Measurements from ENCODE around the gene SCYGR7.
"Not testable (repeated sequence)": the region's sequence is repeated elsewhere in the genome, so short reads cannot be mapped to it uniquely, and the experiment has no call there.

The SCYGR7 gene

DNA sequence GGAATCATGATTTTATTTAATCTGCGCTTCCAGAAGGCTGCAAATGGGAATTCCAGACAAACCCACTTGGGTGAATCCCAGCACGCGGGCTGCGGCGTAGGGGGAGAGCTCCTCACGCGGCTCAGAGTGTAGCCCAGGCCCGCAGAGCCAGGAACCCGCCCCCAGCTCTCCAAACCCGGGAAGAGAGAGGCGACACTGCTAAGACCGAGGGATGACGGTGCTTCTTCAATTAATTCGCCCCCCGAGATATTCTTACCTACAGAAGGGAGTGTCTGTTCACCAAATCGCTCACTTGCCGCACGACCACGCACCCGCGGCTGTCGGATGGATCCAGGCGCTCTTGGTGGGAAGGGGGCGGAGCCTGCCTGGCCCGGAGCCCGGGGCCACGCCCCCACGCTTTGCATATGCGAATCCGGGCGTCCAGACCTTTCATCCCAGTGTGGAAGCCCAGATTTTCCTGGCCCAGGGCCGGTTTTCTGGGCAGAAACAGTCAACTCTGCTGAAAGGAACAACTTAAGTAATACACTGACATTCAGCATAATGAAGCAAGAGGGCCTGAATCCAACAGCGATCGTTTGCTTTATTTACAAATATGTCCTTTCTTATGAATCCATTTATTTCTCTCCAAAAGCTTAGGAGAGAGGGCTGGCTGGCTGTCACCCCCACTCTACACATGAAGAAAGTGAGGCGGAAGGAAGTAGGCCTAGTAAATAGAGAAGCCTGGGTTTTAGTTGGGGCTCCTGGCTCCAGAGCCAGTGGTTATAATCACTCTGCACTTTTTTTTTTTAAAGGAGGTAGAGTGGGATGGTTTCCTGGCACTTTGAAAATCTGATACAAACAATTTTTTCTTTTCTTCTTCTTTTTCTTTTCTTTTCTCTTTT, 10.2 kb upstream of the SCYGR7 start, which contains the start of gene SLC19A3:
Gene SLC19A3 (minus strand): TSS at position 342 of the 881 bp plus-strand sequence. CDS start 15,710 bp downstream, outside the sequence.
- Histone ChIP-seq H3K27me3 (ENCODE audit: control insufficient read depth in 1 of 2, insufficient read depth in 2 of 2, low read length in 2 of 2) (no peaks in the 10 kb centered on the region), H3K36me3 (ENCODE audit: insufficient read depth, low read length) (no peaks in the 10 kb centered on the region), H3K27ac (ENCODE audit: low read depth, low read length) (peak within 1 kb of the TSS; percentile 55), H3K9ac (ENCODE audit: low read length) (no peak within 1 kb of the TSS), H3K9me3 (ENCODE audit: low read length) (no peaks in the 10 kb centered on the region), H3K4me1 (ENCODE audit: insufficient read depth, low read length) (no peaks in the 10 kb centered on the region), H3K4me3 (ENCODE audit: low read depth in 1 of 2, low read length in 2 of 2) (peak within 1 kb of the TSS; percentile 24 to 51)

DNA sequence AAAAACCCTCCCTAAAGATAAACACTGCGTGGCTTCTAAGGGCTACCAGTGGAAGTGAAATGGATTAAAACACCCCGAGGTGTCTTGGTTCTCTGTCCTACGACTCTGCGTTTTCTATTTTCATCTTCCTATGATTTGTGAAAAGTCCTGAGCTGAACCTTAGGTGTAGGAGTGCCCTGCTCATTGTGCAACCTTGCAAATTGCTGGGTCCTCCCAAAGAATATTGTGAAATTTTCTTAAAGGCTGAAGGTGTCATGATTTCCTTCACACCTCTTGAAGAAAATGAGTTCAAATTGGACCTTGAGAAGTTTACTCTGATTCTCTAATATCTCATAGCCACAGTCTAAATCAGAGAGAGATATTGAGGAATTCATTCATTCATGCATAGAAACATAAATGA, 8.5 kb upstream of the SCYGR7 start:
- Histone ChIP-seq H3K9ac (ENCODE audit: low read length) (no peak overlapping the region), H3K27ac (ENCODE audit: low read depth, low read length) (no peak overlapping the region), H3K27me3 (ENCODE audit: control insufficient read depth in 1 of 2, insufficient read depth in 2 of 2, low read length in 2 of 2) (no peaks in the 10 kb centered on the region), H3K4me3 (ENCODE audit: low read depth in 1 of 2, low read length in 2 of 2) (no peak overlapping the region), H3K9me3 (ENCODE audit: low read length) (no peaks in the 10 kb centered on the region), H3K36me3 (ENCODE audit: insufficient read depth, low read length) (no peaks in the 10 kb centered on the region), H3K4me1 (ENCODE audit: insufficient read depth, low read length) (no peaks in the 10 kb centered on the region)

DNA sequence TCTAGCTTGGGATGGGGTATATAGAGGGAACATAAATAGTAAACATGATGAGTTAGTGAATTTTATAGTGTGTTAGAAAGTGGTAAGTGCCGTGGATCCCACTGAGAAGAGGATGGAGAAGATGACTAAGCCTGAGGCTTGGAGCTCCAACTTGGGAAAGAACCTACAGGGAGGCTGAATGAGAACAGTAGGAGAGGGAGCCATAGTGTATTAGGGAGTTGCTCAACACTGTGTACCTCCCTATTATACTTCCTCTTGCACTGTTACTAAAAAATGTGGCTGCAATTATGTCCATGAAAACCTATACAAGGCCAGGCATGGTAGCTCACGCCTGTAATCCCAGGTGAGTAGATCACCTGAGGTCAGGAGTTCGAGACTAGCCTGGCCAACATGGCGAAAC, 7.5 kb upstream of the SCYGR7 start:
- Histone ChIP-seq H3K36me3 (ENCODE audit: insufficient read depth, low read length) (no peaks in the 10 kb centered on the region), H3K9me3 (ENCODE audit: low read length) (no peaks in the 10 kb centered on the region), H3K9ac (ENCODE audit: low read length) (no peak overlapping the region), H3K4me1 (ENCODE audit: insufficient read depth, low read length) (no peaks in the 10 kb centered on the region), H3K27me3 (ENCODE audit: control insufficient read depth in 1 of 2, insufficient read depth in 2 of 2, low read length in 2 of 2) (no peaks in the 10 kb centered on the region), H3K27ac (ENCODE audit: low read depth, low read length) (no peak overlapping the region), H3K4me3 (ENCODE audit: low read depth in 1 of 2, low read length in 2 of 2) (no peak overlapping the region)

DNA sequence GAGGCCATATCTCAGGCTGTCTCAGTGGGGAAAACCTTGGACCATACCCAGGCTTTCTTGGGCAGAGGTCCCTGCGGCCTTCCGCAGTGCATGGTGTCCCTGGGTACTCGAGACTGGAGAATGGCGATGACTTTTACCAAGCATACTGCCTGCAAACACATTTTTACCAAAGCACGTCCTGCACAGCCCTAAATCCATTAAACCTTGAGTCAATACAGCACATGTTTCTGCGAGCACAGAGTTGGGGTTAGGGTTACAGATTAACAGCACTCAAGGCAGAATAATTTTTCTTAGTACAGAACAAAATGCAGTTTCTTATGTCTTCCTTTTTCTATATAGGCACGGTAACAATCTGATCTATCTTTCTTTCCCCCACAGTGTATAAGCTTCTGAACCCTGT, 5.3 kb upstream of the SCYGR7 start:
- not testable (repeated sequence) for H3K27ac ChIP-seq (ENCODE audit: low read depth, low read length); H3K27me3 ChIP-seq (ENCODE audit: control insufficient read depth in 1 of 2, insufficient read depth in 2 of 2, low read length in 2 of 2); H3K9ac ChIP-seq (ENCODE audit: low read length); H3K36me3 ChIP-seq (ENCODE audit: insufficient read depth, low read length); H3K9me3 ChIP-seq (ENCODE audit: low read length); H3K4me1 ChIP-seq (ENCODE audit: insufficient read depth, low read length); H3K4me3 ChIP-seq (ENCODE audit: low read depth in 1 of 2, low read length in 2 of 2)

DNA sequence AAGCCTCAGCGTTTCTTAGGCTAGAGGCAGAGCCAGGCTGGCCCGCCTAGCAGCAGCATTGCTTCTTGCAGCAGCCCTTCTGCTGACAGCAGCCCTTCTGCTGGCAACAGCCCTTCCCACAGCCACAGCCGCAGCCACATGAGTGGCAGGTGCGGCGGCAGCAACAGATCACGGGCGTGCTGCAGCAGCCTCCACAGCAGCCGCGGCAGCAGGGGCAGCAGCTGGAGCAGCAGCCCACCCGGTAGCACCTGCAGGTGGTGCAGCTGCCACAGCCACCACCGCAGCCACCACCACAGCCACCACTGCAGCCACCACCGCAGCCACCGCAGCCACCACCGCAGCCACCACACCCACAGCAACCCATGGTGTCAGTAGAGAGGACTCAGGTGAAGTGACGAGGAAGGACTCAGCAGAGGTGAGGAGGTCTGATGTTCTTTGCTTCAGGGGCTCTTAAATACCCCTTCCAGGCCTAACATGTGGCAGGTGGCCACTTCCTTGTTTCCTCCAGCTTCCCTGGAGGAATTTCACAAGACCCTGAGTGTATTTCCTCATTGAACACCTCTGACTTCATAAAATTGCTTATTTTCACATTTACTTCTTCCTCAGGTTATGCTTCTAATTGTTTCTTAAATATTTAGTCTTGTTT, 3.6 kb upstream of the SCYGR7 start, which contains the start of gene SCYGR6:
Gene SCYGR6 (minus strand): TSS at position 364 of the 646 bp plus-strand sequence. CDS start 0 bp downstream, at position 364.
- no peak within 1 kb of the TSS for H3K27ac ChIP-seq (ENCODE audit: low read depth, low read length)

DNA sequence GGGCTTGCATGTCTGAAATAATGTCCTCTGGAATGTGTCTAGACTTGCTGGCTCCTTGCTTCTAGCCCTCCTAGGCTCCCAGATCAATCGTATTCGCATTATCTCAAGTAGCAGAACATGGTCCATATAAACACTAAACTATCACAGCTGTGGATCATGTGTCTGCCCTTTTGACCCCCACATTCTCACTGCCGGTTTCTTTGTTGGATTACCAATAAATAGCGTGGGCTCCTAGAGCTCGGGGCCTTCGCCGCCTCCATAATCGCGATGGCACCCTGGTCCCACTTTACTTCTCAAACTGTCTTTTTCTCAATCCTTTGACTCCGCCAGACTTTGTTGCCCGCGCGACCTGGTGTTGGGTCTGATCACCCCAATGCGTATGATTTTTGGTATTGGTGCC, 11.2 kb downstream of the SCYGR7 start:
- H3K9me3 ChIP-seq (ENCODE audit: low read length): no peaks in the 10 kb centered on the region
- H3K27ac ChIP-seq (ENCODE audit: low read depth, low read length): no peak overlapping the region
- H3K4me1 ChIP-seq (ENCODE audit: insufficient read depth, low read length): no peaks in the 10 kb centered on the region
- H3K36me3 ChIP-seq (ENCODE audit: insufficient read depth, low read length): no peaks in the 10 kb centered on the region
- no peak overlapping the region for H3K4me3 ChIP-seq (ENCODE audit: low read depth in 1 of 2, low read length in 2 of 2)
- H3K9ac ChIP-seq (ENCODE audit: low read length): no peak overlapping the region
- H3K27me3 ChIP-seq (ENCODE audit: control insufficient read depth in 1 of 2, insufficient read depth in 2 of 2, low read length in 2 of 2): no peaks in the 10 kb centered on the region

More for the DNA sequence above, 3.6 kb upstream of the SCYGR7 start, which contains the start of gene SCYGR6:
- Histone ChIP-seq H3K4me1 (ENCODE audit: insufficient read depth, low read length) (no peaks in the 10 kb centered on the region), H3K4me3 (ENCODE audit: low read depth in 1 of 2, low read length in 2 of 2) (no peak within 1 kb of the TSS), H3K36me3 (ENCODE audit: insufficient read depth, low read length) (no peaks in the 10 kb centered on the region), H3K9me3 (ENCODE audit: low read length) (no peaks in the 10 kb centered on the region), H3K27me3 (ENCODE audit: control insufficient read depth in 1 of 2, insufficient read depth in 2 of 2, low read length in 2 of 2) (no peaks in the 10 kb centered on the region), H3K9ac (ENCODE audit: low read length) (no peak within 1 kb of the TSS)

DNA sequence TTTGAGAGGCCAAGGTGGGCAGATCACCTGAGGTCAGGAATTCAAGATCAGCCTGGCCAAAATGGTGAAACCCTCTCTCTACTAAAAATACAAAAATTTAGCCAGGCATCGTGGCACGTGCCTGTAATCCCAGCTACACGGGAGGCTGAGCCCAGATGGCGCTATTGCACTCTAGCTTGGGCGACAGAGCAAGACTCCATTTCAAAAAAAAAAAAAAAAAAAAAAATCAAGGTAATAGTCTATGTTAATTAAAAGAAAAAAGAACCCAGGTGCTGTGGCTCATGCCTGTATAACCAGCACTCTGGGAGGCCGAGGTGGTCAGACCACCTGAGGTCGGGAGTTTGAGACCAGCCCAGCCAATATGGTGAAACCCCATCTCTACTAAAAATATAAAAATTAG, 12.6 kb downstream of the SCYGR7 start:
- H3K27ac ChIP-seq (ENCODE audit: low read depth, low read length); H3K9me3 ChIP-seq (ENCODE audit: low read length); H3K27me3 ChIP-seq (ENCODE audit: control insufficient read depth in 1 of 2, insufficient read depth in 2 of 2, low read length in 2 of 2); H3K9ac ChIP-seq (ENCODE audit: low read length); H3K36me3 ChIP-seq (ENCODE audit: insufficient read depth, low read length); H3K4me3 ChIP-seq (ENCODE audit: low read depth in 1 of 2, low read length in 2 of 2); H3K4me1 ChIP-seq (ENCODE audit: insufficient read depth, low read length): not testable (repeated sequence)

DNA sequence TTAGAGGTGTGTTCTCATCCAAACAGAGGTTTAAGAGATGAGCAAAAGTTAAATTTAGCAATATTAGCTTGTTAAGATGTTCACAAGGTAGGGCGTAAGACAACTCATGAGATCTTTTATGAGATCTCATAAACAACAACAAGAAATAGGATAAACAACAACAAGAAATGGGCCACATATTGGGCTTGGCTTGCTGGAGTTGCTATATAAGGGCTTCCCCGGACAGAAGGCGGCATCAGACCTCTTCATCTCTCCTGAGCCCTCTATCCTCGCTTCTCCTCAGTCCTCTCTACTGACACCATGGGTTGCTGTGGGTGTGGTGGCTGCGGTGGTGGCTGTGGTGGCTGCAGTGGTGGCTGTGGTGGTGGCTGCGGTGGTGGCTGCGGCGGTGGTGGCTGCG, 17.5 kb downstream of the SCYGR7 start, which contains the start of gene SCYGR8:
Gene SCYGR8 (plus strand): TSS at position 301 of the 400 bp plus-strand sequence. CDS start 0 bp downstream, at position 301.
- Histone ChIP-seq H3K4me3 (ENCODE audit: low read depth in 1 of 2, low read length in 2 of 2) (no peak within 1 kb of the TSS), H3K27ac (ENCODE audit: low read depth, low read length) (no peak within 1 kb of the TSS), H3K27me3 (ENCODE audit: control insufficient read depth in 1 of 2, insufficient read depth in 2 of 2, low read length in 2 of 2) (no peaks in the 10 kb centered on the region), H3K36me3 (ENCODE audit: insufficient read depth, low read length) (no peaks in the 10 kb centered on the region), H3K4me1 (ENCODE audit: insufficient read depth, low read length) (no peaks in the 10 kb centered on the region), H3K9me3 (ENCODE audit: low read length) (no peaks in the 10 kb centered on the region), H3K9ac (ENCODE audit: low read length) (no peak within 1 kb of the TSS)

DNA sequence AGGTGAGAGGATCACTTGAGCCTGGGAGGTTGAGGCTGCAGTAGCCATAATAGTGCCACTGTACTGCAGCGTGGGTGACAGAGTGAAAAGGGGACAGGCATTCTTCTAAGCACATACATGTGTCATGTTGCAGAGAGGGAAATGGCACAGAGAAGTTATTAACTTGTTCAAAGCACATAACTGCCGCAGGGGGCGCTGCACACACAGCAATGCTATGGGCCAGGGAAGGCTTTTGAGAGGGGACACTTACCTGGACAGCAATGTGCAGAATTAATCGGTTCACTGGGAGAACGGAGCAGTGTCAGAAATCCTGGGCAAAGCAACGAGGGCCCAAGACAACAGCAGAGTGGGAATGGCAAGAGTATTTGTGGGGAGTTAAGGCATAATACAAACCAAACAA, 19.9 kb downstream of the SCYGR7 start:
- H3K4me3 ChIP-seq (ENCODE audit: low read depth in 1 of 2, low read length in 2 of 2): no peak overlapping the region
- H3K9me3 ChIP-seq (ENCODE audit: low read length): no peaks in the 10 kb centered on the region
- no peak overlapping the region for H3K27ac ChIP-seq (ENCODE audit: low read depth, low read length)
- no peaks in the 10 kb centered on the region for H3K27me3 ChIP-seq (ENCODE audit: control insufficient read depth in 1 of 2, insufficient read depth in 2 of 2, low read length in 2 of 2)
- no peak overlapping the region for H3K9ac ChIP-seq (ENCODE audit: low read length)
- H3K4me1 ChIP-seq (ENCODE audit: insufficient read depth, low read length): no peaks in the 10 kb centered on the region
- no peaks in the 10 kb centered on the region for H3K36me3 ChIP-seq (ENCODE audit: insufficient read depth, low read length)

DNA sequence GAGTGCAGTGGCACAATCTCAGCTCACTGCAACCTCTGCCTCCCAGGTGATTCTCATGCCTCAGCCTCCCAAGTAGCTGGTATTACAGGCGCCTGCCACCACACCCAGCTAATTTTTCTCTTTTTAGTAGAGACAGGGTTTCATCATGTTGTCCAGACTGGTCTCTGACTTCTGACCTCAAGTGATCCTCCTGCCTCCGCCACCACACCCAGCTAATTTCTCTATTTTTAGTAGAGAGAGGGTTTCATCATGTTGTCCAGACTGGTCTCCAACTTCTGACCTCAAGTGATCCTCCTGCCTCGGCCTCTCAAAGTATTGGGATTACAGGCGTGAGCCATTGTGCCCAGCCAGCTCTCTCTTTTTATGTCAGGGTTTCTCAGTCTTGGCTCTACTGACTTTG, 28.1 kb downstream of the SCYGR7 start:
- H3K36me3 ChIP-seq (ENCODE audit: insufficient read depth, low read length); H3K9me3 ChIP-seq (ENCODE audit: low read length); H3K27ac ChIP-seq (ENCODE audit: low read depth, low read length); H3K9ac ChIP-seq (ENCODE audit: low read length); H3K4me3 ChIP-seq (ENCODE audit: low read depth in 1 of 2, low read length in 2 of 2); H3K27me3 ChIP-seq (ENCODE audit: control insufficient read depth in 1 of 2, insufficient read depth in 2 of 2, low read length in 2 of 2); H3K4me1 ChIP-seq (ENCODE audit: insufficient read depth, low read length): not testable (repeated sequence)

DNA sequence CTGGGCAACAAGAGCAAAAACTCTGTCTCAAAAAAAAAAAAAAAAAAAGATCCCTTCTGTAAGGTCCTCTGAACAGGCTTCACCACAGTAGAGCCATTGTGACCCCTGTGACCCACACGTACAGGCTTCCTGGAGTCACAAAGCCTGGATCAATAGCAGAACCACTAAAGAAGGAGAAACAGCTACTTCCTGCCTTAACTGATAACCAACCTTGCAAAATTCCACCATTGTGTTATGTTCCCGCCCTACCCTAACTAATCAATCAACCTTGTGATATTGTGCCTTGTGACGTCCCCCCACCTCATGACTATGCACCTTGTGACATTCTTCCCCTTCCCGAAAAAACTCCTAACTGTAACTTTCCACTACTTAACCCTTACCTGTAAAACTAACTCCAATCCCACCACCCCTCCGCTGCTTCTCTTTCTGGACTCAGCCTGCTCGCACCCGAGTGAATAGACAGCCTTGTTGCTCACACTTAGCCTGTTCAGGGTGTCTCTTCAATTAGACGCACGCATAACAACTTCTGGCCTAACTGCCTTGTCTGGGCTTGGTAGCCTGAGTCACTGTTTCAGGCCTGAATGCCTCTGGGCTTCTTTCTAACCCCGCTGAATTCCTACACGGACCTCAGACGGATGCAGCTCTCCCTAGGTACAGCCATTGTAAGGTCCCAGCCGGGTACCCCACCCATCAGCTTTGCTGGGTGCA, 31.4 kb downstream of the SCYGR7 start:
- Histone ChIP-seq H3K9ac (ENCODE audit: low read length) (no peak overlapping the region), H3K36me3 (ENCODE audit: insufficient read depth, low read length) (no peaks in the 10 kb centered on the region), H3K27me3 (ENCODE audit: control insufficient read depth in 1 of 2, insufficient read depth in 2 of 2, low read length in 2 of 2) (no peaks in the 10 kb centered on the region), H3K4me1 (ENCODE audit: insufficient read depth, low read length) (no peaks in the 10 kb centered on the region), H3K4me3 (ENCODE audit: low read depth in 1 of 2, low read length in 2 of 2) (no peak overlapping the region), H3K27ac (ENCODE audit: low read depth, low read length) (no peak overlapping the region), H3K9me3 (ENCODE audit: low read length) (no peaks in the 10 kb centered on the region)
